HG03060 (cell line): ENCODE measurements around the gene FOXA2.
"Not testable (repeated sequence)": the region's sequence is repeated elsewhere in the genome, so short reads cannot be mapped to it uniquely, and the experiment has no call there.

Experiments used
- ATAC-seq: cut with Tn5 transposase; IDR thresholded peaks from one replicate; pipeline ENCODE4 v1.9.1; 2021; ENCODE audit warnings: low read depth, moderate number of reproducible peaks; ENCODE audit not compliant: unreplicated experiment

FOXA2 gene

GRCh38 chr20:22572023-22572422, 12.3 kb downstream of the FOXA2 start:
- ATAC-seq: no peak

GRCh38 chr20:22569353-22569752, 15.0 kb downstream of the FOXA2 start:
- ATAC-seq: no peak

GRCh38 chr20:22568872-22569344, 15.5 kb downstream of the FOXA2 start:
- ATAC-seq: no peak

GRCh38 chr20:22567944-22568871, 16.2 kb downstream of the FOXA2 start:
- no peak for ATAC-seq

GRCh38 chr20:22566876-22567658, 17.3 kb downstream of the FOXA2 start:
- ATAC-seq: no peak

GRCh38 chr20:22563062-22563965, 21.1 kb downstream of the FOXA2 start:
- no peak for ATAC-seq

GRCh38 chr20:22562620-22563019, 21.8 kb downstream of the FOXA2 start:
- no peak for ATAC-seq

GRCh38 chr20:22561965-22562577, 22.3 kb downstream of the FOXA2 start:
- ATAC-seq: no peak

- ATAC-seq: no peak
Observed at GRCh38 chr20:22560817-22561216, 23.6 kb downstream of the FOXA2 start.

GRCh38 chr20:22559711-22560318, 24.6 kb downstream of the FOXA2 start:
- no peak for ATAC-seq

- ATAC-seq: no peak
Observed at GRCh38 chr20:22557403-22558276, 26.7 kb downstream of the FOXA2 start.

- no peak for ATAC-seq
Observed at GRCh38 chr20:22556565-22557056, 27.8 kb downstream of the FOXA2 start.

- ATAC-seq: no peak
Observed at GRCh38 chr20:22555791-22556564, 28.4 kb downstream of the FOXA2 start.

GRCh38 chr20:22554391-22554790, 30.0 kb downstream of the FOXA2 start:
- ATAC-seq: no peak

- not testable (repeated sequence) for ATAC-seq
Observed at GRCh38 chr20:22550514-22550913, 33.9 kb downstream of the FOXA2 start.

GRCh38 chr20:22548040-22548439, 36.3 kb downstream of the FOXA2 start:
- no peak for ATAC-seq

- no peak for ATAC-seq
Observed at GRCh38 chr20:22546344-22546743, 38.0 kb downstream of the FOXA2 start.

- ATAC-seq: no peak
Observed at GRCh38 chr20:22545045-22545444, 39.3 kb downstream of the FOXA2 start.
